HG03460 (cell line): Measurements from ENCODE around the gene PRKCI.
"Not testable (repeated sequence)": the region's sequence is repeated elsewhere in the genome, so short reads cannot be mapped to it uniquely, and the experiment has no call there.

ENCODE experiments used
- ATAC-seq: cut with Tn5 transposase; IDR thresholded peaks from one replicate; pipeline ENCODE4 v1.9.1; 2021; ENCODE audit not compliant: unreplicated experiment

Gene PRKCI

GRCh38 chr3:170221924-170222646 is at the start of gene PRKCI:
Gene PRKCI (plus strand): TSS chr3:170222424. CDS start chr3:170222670, 246 bp downstream.
- peak; percentile 98 for ATAC-seq

- ATAC-seq, result peak; percentile 31
Observed at GRCh38 chr3:170178651-170179050, 43.6 kb upstream of the PRKCI start.

GRCh38 chr3:170179432-170179831 is 42.8 kb upstream of the PRKCI start:
- no peak for ATAC-seq

GRCh38 chr3:170180079-170180907 is 41.9 kb upstream of the PRKCI start:
- ATAC-seq, result peak; percentile 12

GRCh38 chr3:170180908-170181885 is 41.0 kb upstream of the PRKCI start, which contains the start of gene PHC3:
Gene PHC3 (minus strand): TSS chr3:170181733. CDS start chr3:170181715, 18 bp downstream.
- peak; percentile 70 for ATAC-seq

- no peak for ATAC-seq
Observed at GRCh38 chr3:170189398-170190256, 32.6 kb upstream of the PRKCI start.

GRCh38 chr3:170195759-170196158 is 26.5 kb upstream of the PRKCI start:
- ATAC-seq, result not testable (repeated sequence)

GRCh38 chr3:170196833-170197232 is 25.4 kb upstream of the PRKCI start:
- no peak for ATAC-seq

GRCh38 chr3:170200987-170201386 is 21.2 kb upstream of the PRKCI start:
- ATAC-seq, result no peak

- ATAC-seq, result no peak
Observed at GRCh38 chr3:170201527-170201926, 20.7 kb upstream of the PRKCI start.

- no peak for ATAC-seq
Observed at GRCh38 chr3:170203457-170203856, 18.8 kb upstream of the PRKCI start.

GRCh38 chr3:170204023-170204472 is 18.2 kb upstream of the PRKCI start:
- ATAC-seq, result no peak

GRCh38 chr3:170204509-170204908 is 17.7 kb upstream of the PRKCI start:
- no peak for ATAC-seq

- no peak for ATAC-seq
Observed at GRCh38 chr3:170205302-170205701, 16.9 kb upstream of the PRKCI start.

- ATAC-seq, result not testable (repeated sequence)
Observed at GRCh38 chr3:170206164-170206762, 16.0 kb upstream of the PRKCI start.

GRCh38 chr3:170207717-170208116 is 14.5 kb upstream of the PRKCI start:
- ATAC-seq, result no peak

- no peak for ATAC-seq
Observed at GRCh38 chr3:170211668-170212067, 10.6 kb upstream of the PRKCI start.

GRCh38 chr3:170219850-170220249 is 2.4 kb upstream of the PRKCI start:
- ATAC-seq, result no peak

GRCh38 chr3:170220871-170221270 is 1.4 kb upstream of the PRKCI start:
- ATAC-seq, result no peak
